Nephron (organoid): ENCODE results near the gene MAPKAP1.

Experiments
- H3K27ac Mint-ChIP-seq, 3 experiments: 2 replicates each; pipeline ENCODE4 v1.8.0; 2020; ENCODE audit warnings: mixed read lengths in 3 of 3, mild to moderate bottlenecking in 2 of 3, moderate library complexity in 1 of 3
- H3K27me3 Mint-ChIP-seq: 2 replicates; pipeline ENCODE4 v1.8.0; 2021; ENCODE audit warnings: low read depth, mild to moderate bottlenecking, moderate library complexity, mixed read lengths
- H3K36me3 Mint-ChIP-seq: 2 replicates; pipeline ENCODE4 v1.8.0; 2020; ENCODE audit warnings: low read depth, mixed read lengths
- H3K4me1 Mint-ChIP-seq: 2 replicates; pipeline ENCODE4 v1.8.0; 2020; ENCODE audit warnings: mixed read lengths
- H3K4me3 Mint-ChIP-seq, 3 experiments: 2 replicates each; pipeline ENCODE4 v1.8.0; 2020; ENCODE audit warnings: mild to moderate bottlenecking in 3 of 3, mixed read lengths in 3 of 3, moderate library complexity in 2 of 3
- H3K9me3 Mint-ChIP-seq: 2 replicates; pipeline ENCODE4 v1.8.0; 2020; ENCODE audit warnings: mixed read lengths
- TF ChIP-seq, protein P1 (sequence below), 3 experiments: fragments of 200-600 bp; sonication (generic); IDR thresholded peaks; one replicate each; pipeline ENCODE4 v1.5.0; 2021; ENCODE audit warnings: antibody characterized with exemption in 3 of 3; ENCODE audit not compliant: unreplicated experiment in 3 of 3

Gene MAPKAP1

DNA sequence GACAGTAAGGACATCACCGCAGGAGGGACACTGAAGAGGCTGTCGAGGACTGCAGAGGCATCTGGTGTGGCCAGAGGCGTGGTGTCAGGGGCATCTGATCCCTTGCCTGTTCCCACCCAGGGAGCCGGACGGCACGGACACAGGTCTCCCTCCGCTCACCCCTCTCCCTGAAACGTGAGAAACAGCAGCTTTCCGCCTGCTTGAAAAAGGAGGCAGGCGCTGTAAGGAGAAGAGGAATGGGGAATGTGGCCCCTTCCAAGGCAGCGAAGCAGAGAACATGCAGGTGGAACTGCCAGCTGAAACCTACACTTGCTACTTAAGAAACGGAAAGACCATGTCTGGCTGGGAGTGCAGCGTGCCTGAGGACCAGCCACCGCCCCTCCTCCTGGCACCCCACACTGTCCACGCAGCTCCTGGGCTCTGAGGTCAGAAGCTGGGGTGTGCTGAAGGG is 269.2 kb downstream of the MAPKAP1 start:
- Mint-ChIP-seq H3K4me1 (peaks cover 47% of the 10 kb centered on the region), H3K4me3 (no peak overlapping the region), H3K9me3 (no peaks in the 10 kb centered on the region), H3K36me3 (peaks cover 14% of the 10 kb centered on the region), H3K27ac (peak overlapping the region; percentile 9 to 78 (median 56)), H3K27me3 (peaks cover 3% of the 10 kb centered on the region)
- TF ChIP-seq, protein P1, sequence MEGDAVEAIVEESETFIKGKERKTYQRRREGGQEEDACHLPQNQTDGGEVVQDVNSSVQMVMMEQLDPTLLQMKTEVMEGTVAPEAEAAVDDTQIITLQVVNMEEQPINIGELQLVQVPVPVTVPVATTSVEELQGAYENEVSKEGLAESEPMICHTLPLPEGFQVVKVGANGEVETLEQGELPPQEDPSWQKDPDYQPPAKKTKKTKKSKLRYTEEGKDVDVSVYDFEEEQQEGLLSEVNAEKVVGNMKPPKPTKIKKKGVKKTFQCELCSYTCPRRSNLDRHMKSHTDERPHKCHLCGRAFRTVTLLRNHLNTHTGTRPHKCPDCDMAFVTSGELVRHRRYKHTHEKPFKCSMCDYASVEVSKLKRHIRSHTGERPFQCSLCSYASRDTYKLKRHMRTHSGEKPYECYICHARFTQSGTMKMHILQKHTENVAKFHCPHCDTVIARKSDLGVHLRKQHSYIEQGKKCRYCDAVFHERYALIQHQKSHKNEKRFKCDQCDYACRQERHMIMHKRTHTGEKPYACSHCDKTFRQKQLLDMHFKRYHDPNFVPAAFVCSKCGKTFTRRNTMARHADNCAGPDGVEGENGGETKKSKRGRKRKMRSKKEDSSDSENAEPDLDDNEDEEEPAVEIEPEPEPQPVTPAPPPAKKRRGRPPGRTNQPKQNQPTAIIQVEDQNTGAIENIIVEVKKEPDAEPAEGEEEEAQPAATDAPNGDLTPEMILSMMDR (IDR thresholded peaks at IDR 0.05; ENCODE audit: unreplicated experiment in 3 of 3), result no peak

- peak overlapping the region; percentile 22 to 78 (median 56) for H3K27ac Mint-ChIP-seq
These were observed 270.2 kb downstream of the MAPKAP1 start for GRCh38 chr9:125436613-125437443.

DNA sequence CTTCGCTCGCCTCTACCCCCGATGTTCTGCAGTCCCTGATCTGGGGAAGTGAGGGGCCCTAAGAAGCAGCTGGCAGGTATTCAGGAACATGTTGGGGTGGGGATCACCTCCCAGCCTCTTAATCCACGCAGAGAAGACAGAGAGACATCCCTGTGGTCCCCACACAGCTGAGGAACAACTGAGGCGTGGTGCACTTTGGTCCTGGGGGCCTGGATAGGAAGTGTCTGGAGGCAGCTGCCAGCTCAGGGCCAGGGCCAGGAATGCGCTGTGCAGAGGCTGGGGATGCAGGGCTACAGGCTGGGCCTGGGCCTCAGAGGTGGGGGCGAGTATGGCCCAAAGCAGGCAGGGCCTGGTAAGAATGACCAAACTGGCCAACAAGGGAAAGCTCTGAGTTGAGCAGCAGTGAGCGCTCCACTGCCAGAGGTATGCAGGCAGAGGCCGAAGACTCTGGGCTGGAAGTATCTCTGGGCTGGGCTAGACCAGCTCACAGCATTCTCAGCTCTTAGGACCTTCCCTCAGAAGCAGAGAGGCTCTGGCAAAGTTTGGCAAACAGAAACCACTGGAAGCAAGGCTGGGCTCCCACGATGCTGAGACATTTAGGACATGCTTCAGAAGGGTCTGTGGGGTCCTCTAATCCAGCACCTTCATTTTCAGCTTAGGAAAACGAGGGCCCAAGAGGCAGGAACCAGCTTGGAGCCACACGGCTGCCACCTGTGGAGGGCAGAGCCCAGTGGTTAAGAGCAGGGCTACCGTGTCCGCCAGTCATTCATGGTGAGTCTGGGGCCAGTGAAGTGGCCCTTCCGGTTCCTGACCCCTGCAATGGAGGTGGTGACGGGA is 271.0 kb downstream of the MAPKAP1 start:
- TF ChIP-seq, protein P1 (IDR thresholded peaks at IDR 0.05; ENCODE audit: unreplicated experiment in 3 of 3), result no peak
- H3K36me3 Mint-ChIP-seq, result peaks cover 4% of the 10 kb centered on the region

More at GRCh38 chr9:125436613-125437443, 270.2 kb downstream of the MAPKAP1 start:
- Mint-ChIP-seq H3K9me3 (no peaks in the 10 kb centered on the region), H3K4me3 (no peak overlapping the region), H3K27me3 (peaks cover 3% of the 10 kb centered on the region), H3K4me1 (peaks cover 48% of the 10 kb centered on the region), H3K36me3 (peaks cover 11% of the 10 kb centered on the region)
- TF ChIP-seq, protein P1 (IDR thresholded peaks at IDR 0.05; ENCODE audit: unreplicated experiment in 3 of 3), result no peak

DNA sequence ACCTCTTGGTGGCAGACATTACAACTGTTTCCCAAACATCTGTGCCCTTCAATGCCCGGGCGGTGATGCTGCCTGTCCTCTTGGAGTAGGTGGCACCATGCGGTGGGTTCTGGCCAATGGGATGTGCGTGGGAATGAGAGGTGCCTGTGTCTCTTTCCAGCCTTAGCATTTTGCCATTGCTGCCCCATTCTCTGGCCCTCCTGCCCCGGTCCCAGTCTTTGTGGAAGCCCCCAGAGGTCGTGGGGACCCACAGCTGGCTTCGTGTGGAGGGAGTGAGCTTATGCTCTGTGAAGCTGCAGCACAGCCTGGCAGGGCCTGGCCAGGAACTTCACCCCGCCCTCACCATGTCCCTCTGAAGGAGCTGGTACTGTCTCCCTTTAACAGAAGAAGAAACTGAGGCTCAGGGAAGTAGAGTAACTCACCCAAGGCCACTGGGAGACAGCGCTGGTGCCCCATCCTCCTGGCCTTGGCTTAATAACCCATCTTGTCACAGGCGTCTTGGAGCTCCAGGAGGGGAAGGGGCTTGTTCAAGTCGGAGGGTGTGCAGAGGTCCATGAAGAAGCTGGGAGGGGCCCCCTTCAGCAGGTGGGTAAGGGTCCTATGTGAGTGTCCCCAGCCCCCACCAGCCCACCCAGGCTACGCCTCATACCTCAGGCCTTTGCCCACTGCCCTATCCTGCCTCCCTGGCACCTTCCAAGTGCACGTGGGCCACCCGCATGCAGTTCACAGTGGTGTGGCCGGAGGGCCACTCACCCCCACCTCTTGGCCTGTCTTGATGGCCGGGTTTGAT is 271.8 kb downstream of the MAPKAP1 start:
- peaks cover 4% of the 10 kb centered on the region for H3K36me3 Mint-ChIP-seq
- TF ChIP-seq, protein P1 (IDR thresholded peaks at IDR 0.05; ENCODE audit: unreplicated experiment in 3 of 3), result no peak
- no peak overlapping the region for H3K27ac Mint-ChIP-seq
- no peaks in the 10 kb centered on the region for H3K9me3 Mint-ChIP-seq
- peaks cover 38% of the 10 kb centered on the region for H3K4me1 Mint-ChIP-seq
- peaks cover 3% of the 10 kb centered on the region for H3K27me3 Mint-ChIP-seq
- no peak overlapping the region for H3K4me3 Mint-ChIP-seq

More for the DNA sequence above, 271.0 kb downstream of the MAPKAP1 start:
- no peaks in the 10 kb centered on the region for H3K9me3 Mint-ChIP-seq
- peaks cover 42% of the 10 kb centered on the region for H3K4me1 Mint-ChIP-seq
- no peaks in the 10 kb centered on the region for H3K27me3 Mint-ChIP-seq
- H3K27ac Mint-ChIP-seq, result no peak overlapping the region
- no peak overlapping the region for H3K4me3 Mint-ChIP-seq

DNA sequence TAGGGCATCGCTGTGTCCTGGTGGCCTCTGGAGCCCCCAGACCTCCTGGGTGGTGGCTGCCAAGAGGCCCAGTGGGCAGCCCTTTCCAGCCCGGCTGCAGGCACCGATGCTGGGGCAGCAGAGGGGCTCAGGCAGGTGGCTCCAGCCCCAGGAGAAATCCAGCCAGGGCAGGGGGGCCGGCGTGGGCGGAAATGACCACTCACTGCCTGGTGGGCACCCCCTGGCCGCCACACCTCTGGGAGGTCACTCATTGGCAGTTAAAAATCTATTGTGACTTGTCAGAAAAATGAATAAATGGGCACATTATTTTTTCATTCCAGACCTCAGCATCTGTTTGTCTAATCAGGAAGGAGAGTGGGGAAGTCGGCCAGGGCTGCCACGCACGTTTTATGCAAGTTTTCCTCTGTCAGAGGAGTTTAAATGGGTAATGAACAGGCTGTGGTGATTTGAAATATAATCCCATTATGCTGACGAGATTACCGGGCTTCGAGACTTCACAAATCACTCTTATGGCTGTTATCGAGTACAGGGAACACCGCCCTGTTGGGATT is 273.5 kb downstream of the MAPKAP1 start:
- H3K9me3 Mint-ChIP-seq, result no peaks in the 10 kb centered on the region
- TF ChIP-seq, protein P1 (IDR thresholded peaks at IDR 0.05; ENCODE audit: unreplicated experiment in 3 of 3), result no peak
- H3K27ac Mint-ChIP-seq, result peak overlapping the region in 2 of 3 experiments; percentile 27 to 76
- H3K27me3 Mint-ChIP-seq, result peaks cover 4% of the 10 kb centered on the region
- peaks cover 37% of the 10 kb centered on the region for H3K4me1 Mint-ChIP-seq
- no peak overlapping the region for H3K4me3 Mint-ChIP-seq
- H3K36me3 Mint-ChIP-seq, result peaks cover 4% of the 10 kb centered on the region
